Aorta (tissue), 5 donors: ENCODE results near the gene DRG1. TPM values are rescaled to one million over a fixed set of nuclear protein-coding genes. Genes with fewer than 3 reads are reported as not detected.
A peak's percentile ranks its signal among the peaks of the same experiment; 100 is the strongest.

Experiments
- ATAC-seq: fragments of 200-7000 bp; cut with Tn5 transposase; one replicate; pipeline ENCODE4 v1.9.1; 2022; ENCODE audit warnings: moderate library complexity; ENCODE audit not compliant: low FRiP score
- DNase-seq, 2 donors: peaks; one replicate each; pipeline ENCODE4 v3.0.0-alpha.2; 2020
- H3K27ac ChIP-seq, 2 donors: one replicate each; pipeline ENCODE4 v1.5.1; 2013; ENCODE audit warnings: low read length in 2 of 2, mild to moderate bottlenecking in 2 of 2, moderate library complexity in 2 of 2, control low read depth in 1 of 2, inconsistent platforms in 1 of 2, low read depth in 1 of 2
- H3K27me3 ChIP-seq, 2 donors: one replicate each; pipeline ENCODE4 v1.6.1; 2013; ENCODE audit warnings: control low read depth in 1 of 2, low read length in 1 of 2, mild to moderate bottlenecking in 1 of 2, moderate library complexity in 1 of 2; ENCODE audit not compliant: insufficient read depth in 2 of 2, control insufficient read depth in 1 of 2
- H3K36me3 ChIP-seq, 2 donors: one replicate each; pipeline ENCODE4 v1.6.1; 2013; ENCODE audit warnings: control low read depth in 1 of 2, low read length in 1 of 2, mild to moderate bottlenecking in 1 of 2; ENCODE audit not compliant: insufficient read depth in 2 of 2, control insufficient read depth in 1 of 2
- H3K4me1 ChIP-seq, 2 donors: one replicate each; pipeline ENCODE4 v1.6.1; 2013; ENCODE audit warnings: low read length in 2 of 2, control low read depth in 1 of 2, mild to moderate bottlenecking in 1 of 2, moderate library complexity in 1 of 2; ENCODE audit not compliant: insufficient read depth in 2 of 2, control insufficient read depth in 1 of 2
- H3K4me3 ChIP-seq, 2 donors: one replicate each; pipeline ENCODE4 v1.5.1; 2013; ENCODE audit warnings: low read length in 2 of 2, control low read depth in 1 of 2, mild to moderate bottlenecking in 1 of 2
- H3K9me3 ChIP-seq: one replicate; pipeline ENCODE4 v1.6.1; 2013; ENCODE audit warnings: mild to moderate bottlenecking, low read length; ENCODE audit not compliant: control insufficient read depth
- WGBS, 2 donors: extraction: QIAGEN DNeasy Blood & Tissue Kit; methylation state at CpG; one replicate each; pipeline ENCODE4 v1.1.7; 2013; 5-methylcytosine and 5-hydroxymethylcytosine counted together
- intact Hi-C, 2 donors: fragments of 100-400 bp; cut with DNase I; formaldehyde crosslinking; loops; one replicate each; pipeline versions ENCODE4 v1.14.2 to v1.15.0; 2022
- polyA plus RNA-seq, 2 donors: library from polyadenylated mRNA; stranded (reverse); fragments of 200-250 nt; gene quantifications; one replicate each; pipeline ENCODE4 v1.2.3, GENCODE V29; 2013
- total RNA-seq, 2 donors: library from RNA; stranded (reverse); fragmentation: NEBNext Ultra II Directional; extraction: Animal tissue kit (Norgen Biotek cat#: 25700); gene quantifications; one replicate each; pipeline ENCODE4 v1.2.1, GENCODE V29; 2021
- donor health status: healthy with polysubstance abuse.
- donor health status: Bipolar disorder and iron deficiency.
- donor health status: DM: no; HTN: no; CAD: no.
- donor health status: DM: no; HTN: no; CAD: no.
- donor health status: DM: yes; HTN: yes; CAD: no.

DRG1 gene
- total and polyA plus RNA-seq, 4 donors = 34.4 to 58.2 (median 41.2) TPM

DNA sequence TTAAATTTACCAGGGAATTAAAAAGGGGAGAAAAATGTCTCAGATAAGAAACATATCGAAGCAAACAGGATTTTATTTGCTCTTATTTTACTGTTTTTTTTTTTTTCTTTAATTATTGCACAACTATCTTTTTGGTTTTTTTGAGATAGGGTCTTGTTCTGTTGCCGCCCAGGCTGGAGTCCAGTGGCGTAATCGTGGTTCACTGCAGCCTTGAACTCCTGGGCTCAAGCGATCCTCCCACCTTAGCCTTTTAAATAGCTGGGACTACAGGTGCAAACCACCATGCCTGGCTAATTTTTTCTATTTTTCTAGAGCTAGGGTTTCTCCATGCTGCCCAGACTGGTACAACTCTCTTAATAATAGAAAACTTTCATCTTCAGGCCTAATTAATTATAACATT, 32.5 kb downstream of the DRG1 start:
- intact Hi-C loops = no loop called here
- Histone ChIP-seq H3K4me3 (no peak overlapping the region), H3K4me1 (no peaks in the 10 kb centered on the region), H3K27me3 (no peaks in the 10 kb centered on the region), H3K27ac (no peak overlapping the region), H3K36me3 (peaks cover 13 to 18% of the 10 kb centered on the region in 2 donors), H3K9me3 (no peaks in the 10 kb centered on the region)
- 91 to 93% methylated on average over 5 of the region's 5 CpGs for WGBS, 2 donors
- no peak for DNase-seq
- no peak for ATAC-seq

DNA sequence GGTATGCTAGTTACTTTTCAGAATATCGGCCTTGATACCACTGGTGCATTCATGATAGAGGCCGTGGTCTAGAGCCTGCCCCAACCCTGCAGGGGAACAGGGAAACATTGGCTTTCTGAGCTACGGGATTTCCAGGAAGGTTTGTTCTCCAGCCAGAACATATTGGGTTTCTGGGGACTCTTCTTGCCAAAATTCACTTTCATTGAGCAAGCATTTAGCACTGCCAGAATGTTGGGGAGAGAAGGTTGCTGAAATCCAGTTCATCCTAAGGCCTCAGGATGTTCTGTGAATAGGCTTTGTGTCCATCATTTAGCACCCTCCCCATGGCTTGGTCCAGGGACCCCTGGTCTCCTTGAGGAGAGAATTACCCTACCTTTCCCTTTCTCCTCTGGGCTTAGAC, 36.7 kb downstream of the DRG1 start:
- H3K27ac ChIP-seq = no peak overlapping the region
- peak; percentile 48 for ATAC-seq

DNA sequence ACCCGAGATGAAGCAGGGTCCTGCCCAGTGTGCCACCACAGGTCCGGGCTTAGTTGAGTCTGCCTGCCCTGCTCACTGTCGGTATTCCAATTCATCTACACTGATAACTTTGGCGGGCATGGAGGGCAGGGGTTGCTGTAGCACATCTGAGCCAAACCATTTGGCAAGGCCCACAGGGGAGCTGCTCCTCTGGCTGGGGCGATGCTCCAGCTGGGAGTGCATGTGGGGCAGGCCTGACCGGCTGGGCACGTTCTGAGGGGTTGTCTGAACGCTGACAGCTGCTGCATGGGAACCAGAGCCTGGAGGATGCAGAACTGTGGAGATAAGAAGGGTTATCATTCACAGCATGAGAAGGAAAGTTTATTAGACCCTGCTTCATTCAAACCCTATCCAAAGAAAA, 40.4 kb downstream of the DRG1 start:
- no peak for ATAC-seq

More for the DNA sequence above, 36.7 kb downstream of the DRG1 start:
- Histone ChIP-seq H3K9me3 (no peaks in the 10 kb centered on the region), H3K27me3 (no peaks in the 10 kb centered on the region), H3K36me3 (peaks cover 13 to 14% of the 10 kb centered on the region in 2 donors), H3K4me1 (no peaks in the 10 kb centered on the region), H3K4me3 (no peak overlapping the region)
- DNase-seq = no peak
- WGBS, 2 donors = 70% methylated on average over 3 of the region's 3 CpGs
- intact Hi-C loops = no loop called here

DNA sequence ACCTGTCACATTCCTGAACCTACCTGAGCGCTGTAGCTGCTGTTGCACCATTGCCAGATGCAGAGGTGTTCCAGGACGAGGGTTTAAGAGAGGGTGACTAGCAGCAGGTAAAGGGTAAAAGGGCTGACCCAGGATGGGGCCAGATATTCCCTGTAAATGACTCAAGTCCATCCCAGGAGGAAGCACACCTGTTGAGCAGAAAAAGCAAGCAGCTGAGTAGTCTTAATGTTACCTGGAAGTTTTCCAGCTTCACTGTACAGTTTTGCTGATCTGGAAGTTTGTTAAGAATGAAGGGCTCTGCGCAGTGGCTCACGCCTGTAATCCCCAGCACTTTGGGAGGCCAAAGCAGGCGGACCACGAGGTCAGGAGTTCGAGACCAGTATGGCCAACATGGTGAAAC, 41.3 kb downstream of the DRG1 start:
- Histone ChIP-seq H3K27ac (no peak overlapping the region), H3K4me3 (no peak overlapping the region), H3K27me3 (no peaks in the 10 kb centered on the region), H3K4me1 (no peaks in the 10 kb centered on the region), H3K9me3 (no peaks in the 10 kb centered on the region), H3K36me3 (peaks cover 8 to 10% of the 10 kb centered on the region in 2 donors)
- ATAC-seq (no peak), DNase-seq (no peak)
- WGBS, 2 donors = 93 to 95% methylated on average over 7 of the region's 7 CpGs
- intact Hi-C loops = no loop called here

More for the DNA sequence above, 40.4 kb downstream of the DRG1 start:
- 17 to 27% methylated on average over 8 of the region's 8 CpGs for WGBS, 2 donors
- intact Hi-C loops = no loop called here
- no peak for DNase-seq
- H3K4me1 ChIP-seq = no peaks in the 10 kb centered on the region
- H3K27ac ChIP-seq = no peak overlapping the region
- H3K4me3 ChIP-seq = no peak overlapping the region
- H3K9me3 ChIP-seq = no peaks in the 10 kb centered on the region
- H3K36me3 ChIP-seq = peaks cover 6 to 8% of the 10 kb centered on the region in 2 donors
- no peaks in the 10 kb centered on the region for H3K27me3 ChIP-seq

DNA sequence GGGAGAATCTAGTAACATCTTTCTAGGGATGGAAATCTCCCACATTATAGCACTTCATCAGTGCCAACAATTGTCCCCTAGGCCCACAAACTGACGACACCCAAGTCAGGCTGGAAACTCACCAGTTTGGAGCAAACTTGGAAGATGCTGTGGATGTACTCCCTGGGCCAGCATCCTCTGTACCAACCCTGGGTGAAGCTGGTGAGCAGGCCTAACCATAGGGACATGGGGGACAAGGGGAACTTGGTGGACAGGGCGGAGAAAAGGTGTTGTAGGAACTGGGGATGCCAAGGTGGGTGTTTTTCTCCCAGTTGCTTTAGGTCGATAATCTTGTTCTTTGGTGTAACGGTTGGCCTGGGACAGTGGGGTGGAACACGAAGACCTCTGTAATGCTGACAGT, 42.2 kb downstream of the DRG1 start:
- Histone ChIP-seq H3K4me3 (no peak overlapping the region), H3K27ac (no peak overlapping the region), H3K9me3 (no peaks in the 10 kb centered on the region), H3K36me3 (peaks cover 6 to 10% of the 10 kb centered on the region in 2 donors), H3K4me1 (no peaks in the 10 kb centered on the region), H3K27me3 (no peaks in the 10 kb centered on the region)
- WGBS, 2 donors = 90 to 95% methylated on average over 5 of the region's 5 CpGs
- ATAC-seq (peak; percentile 19), DNase-seq (no peak)
- intact Hi-C loops = no loop called here

DNA sequence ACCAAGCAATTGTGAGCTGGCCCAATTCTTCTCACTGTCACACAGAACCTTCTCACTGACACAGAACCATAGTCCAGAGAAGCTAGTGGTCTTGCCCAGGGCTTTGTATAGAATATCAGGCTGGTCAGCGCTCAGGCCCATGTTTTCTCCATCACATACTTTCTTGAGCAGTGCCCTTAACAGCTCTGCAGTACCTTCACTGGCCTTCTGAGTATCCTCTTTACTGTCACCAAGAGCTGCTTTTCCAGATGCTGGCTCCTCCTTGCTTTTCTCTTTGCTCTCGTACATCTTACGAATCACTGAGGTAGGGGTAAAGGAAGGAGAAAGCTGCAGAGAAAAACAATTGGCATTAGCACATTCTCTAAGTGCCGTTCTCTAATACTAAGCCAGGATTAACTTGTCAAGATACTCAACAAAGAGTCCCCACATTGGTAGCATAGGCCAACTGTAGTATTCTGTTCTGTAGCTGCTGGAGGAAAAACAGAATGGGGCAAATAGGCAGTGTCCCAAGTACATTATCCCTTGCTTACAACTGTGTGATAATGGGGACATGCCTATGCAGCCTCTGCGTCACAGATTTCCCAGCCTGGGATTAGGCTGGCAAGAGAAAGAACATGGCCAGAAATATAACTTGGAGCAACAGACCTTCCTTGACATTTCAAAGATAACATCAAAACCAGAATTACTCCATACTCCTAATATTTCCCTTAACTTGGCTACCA, 43.5 kb downstream of the DRG1 start:
- WGBS, 2 donors = 82 to 83% methylated on average over 5 of the region's 5 CpGs
- Histone ChIP-seq H3K4me3 (no peak overlapping the region), H3K4me1 (no peaks in the 10 kb centered on the region), H3K36me3 (peaks cover 6 to 11% of the 10 kb centered on the region in 2 donors), H3K9me3 (no peaks in the 10 kb centered on the region), H3K27ac (no peak overlapping the region), H3K27me3 (no peaks in the 10 kb centered on the region)
- ATAC-seq = no peak
- intact Hi-C loops = no loop called here
- no peak for DNase-seq

DNA sequence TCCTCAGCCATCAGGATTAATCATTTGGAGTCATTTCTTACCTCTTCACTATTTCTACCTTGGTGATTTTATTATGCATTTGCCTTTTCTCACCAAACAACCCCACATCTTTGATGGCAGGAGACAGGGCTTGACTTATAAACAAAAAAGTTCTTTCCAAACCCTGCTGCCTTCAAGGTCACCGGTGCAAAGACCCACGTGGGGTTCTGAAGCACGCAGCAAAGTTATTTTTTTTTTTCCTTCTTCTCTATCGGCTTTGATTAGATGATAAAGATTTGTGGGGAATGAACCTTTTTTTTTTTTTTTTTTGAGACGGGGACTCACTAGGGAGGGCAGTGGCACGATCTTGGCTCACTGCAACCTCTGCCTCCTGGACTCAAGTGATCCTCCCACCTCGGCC, 44.1 kb downstream of the DRG1 start:
- no peak for ATAC-seq
- H3K27me3 ChIP-seq = no peaks in the 10 kb centered on the region
- H3K36me3 ChIP-seq = peaks cover 6 to 15% of the 10 kb centered on the region in 2 donors
- 78 to 82% methylated on average over 7 of the region's 7 CpGs for WGBS, 2 donors
- H3K9me3 ChIP-seq = no peaks in the 10 kb centered on the region
- no peaks in the 10 kb centered on the region for H3K4me1 ChIP-seq
- H3K4me3 ChIP-seq = no peak overlapping the region
- intact Hi-C loops = no loop called here
- no peak overlapping the region for H3K27ac ChIP-seq
- no peak for DNase-seq

DNA sequence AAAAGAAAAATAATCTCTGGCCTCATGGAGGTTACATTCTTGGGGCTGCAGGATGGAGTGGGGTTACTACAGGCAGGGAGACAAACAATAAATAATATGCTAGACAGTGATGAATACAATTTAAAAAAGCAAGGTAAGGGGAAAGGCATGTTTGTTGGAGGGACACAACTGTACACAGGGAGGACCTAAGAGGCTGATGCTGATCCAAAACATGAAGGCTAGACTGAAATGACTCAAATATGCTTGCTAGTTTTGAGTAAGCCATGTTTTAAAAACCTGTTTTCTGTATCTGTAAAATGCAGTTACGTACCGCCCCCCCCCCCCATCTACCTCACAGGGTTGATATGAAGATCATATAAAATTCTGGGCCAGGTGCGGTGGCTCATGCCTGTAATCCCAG, 46.2 kb downstream of the DRG1 start:
- no peak for DNase-seq
- 94 to 97% methylated on average over 3 of the region's 3 CpGs for WGBS, 2 donors
- ATAC-seq = no peak
- no peak overlapping the region for H3K4me3 ChIP-seq
- no peaks in the 10 kb centered on the region for H3K27me3 ChIP-seq
- no peaks in the 10 kb centered on the region for H3K9me3 ChIP-seq
- no peaks in the 10 kb centered on the region for H3K4me1 ChIP-seq
- H3K27ac ChIP-seq = no peak overlapping the region
- intact Hi-C loops = no loop called here
- H3K36me3 ChIP-seq = peaks cover 6 to 16% of the 10 kb centered on the region in 2 donors

DNA sequence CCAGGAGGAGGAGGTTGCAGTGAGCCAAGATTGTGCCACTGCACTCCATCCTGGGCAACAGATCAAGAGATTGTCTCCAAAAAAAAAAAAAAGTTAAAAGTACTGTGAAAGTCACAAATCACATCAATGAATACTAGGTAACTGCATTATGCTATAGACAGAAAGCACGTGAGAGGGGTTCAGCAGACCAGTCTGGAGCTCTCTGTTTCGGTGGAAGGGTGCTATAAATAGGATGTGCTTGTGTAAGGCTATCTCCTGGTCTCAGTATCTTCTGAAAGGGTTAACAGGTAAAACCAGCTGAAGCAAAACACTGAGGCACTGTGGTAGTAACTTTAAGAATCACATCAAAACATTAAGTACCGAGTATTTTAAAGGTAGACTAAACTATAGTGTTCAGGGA, 46.8 kb downstream of the DRG1 start:
- Histone ChIP-seq H3K27me3 (no peaks in the 10 kb centered on the region), H3K27ac (no peak overlapping the region), H3K9me3 (no peaks in the 10 kb centered on the region), H3K4me1 (no peaks in the 10 kb centered on the region), H3K4me3 (no peak overlapping the region), H3K36me3 (peaks cover 6 to 16% of the 10 kb centered on the region in 2 donors)
- intact Hi-C loops = no loop called here
- DNase-seq (no peak), ATAC-seq (no peak)
- 63 to 66% methylated on average over 3 of the region's 3 CpGs for WGBS, 2 donors
